K562 (cell line): ENCODE measurements around the gene MLC1. TPM values are rescaled to one million over a fixed set of nuclear protein-coding genes. Genes with fewer than 3 reads are reported as not detected.

Source experiments
- GABPB2 ChIP-seq: fragments of 250-450 bp; sonication (Bioruptor Pico); conservative IDR thresholded peaks from 2 replicates; pipeline ENCODE4 v1.5.1; 2021; ENCODE audit warnings: mild to moderate bottlenecking
- MIER1 ChIP-seq: fragments of 450-650 bp; IDR thresholded peaks from 2 replicates; pipeline ENCODE4 v1.6.1; 2016; ENCODE audit warnings: antibody characterized with exemption, mild to moderate bottlenecking, low read depth
- ZNF41 ChIP-seq: fragments of 250-450 bp; sonication (Bioruptor Pico); conservative IDR thresholded peaks from 2 replicates; pipeline ENCODE4 v1.4.0; 2020; ENCODE audit warnings: mild to moderate bottlenecking
- polyA plus RNA-seq, 8 experiments: library from polyadenylated mRNA; depleted of rRNA in 4 of 8; stranded (reverse) in 5 of 8; unstranded in 3 of 8; fragments of >200 nt; fragmentation: Nextera tagmentation in 2 of 8; fragmentation: Illumina TruSeq in 1 of 8; extraction: Ambion mirVana in 2 of 8; extraction: Trizol in 1 of 8; gene quantifications; 2 replicates each; pipeline versions ENCODE4 v1.2.1 to v1.2.3, GENCODE V29; 2011 to 2014; ENCODE audit warnings: inconsistent platforms in 1 of 8, missing spikeins in 1 of 8
- total RNA-seq, 7 experiments: library from RNA; depleted of rRNA in 6 of 7; stranded (reverse); fragments of >200 nt in 6 of 7; fragmentation: Illumina TruSeq in 2 of 7; extraction: Trizol in 2 of 7; gene quantifications; 2 replicates each; pipeline versions ENCODE4 v1.2.1 to v1.2.3, GENCODE V29; 2011 to 2021; ENCODE audit warnings: low replicate concordance in 1 of 7
- TF ChIP-seq, protein P1 (sequence below): fragments of 450-650 bp; IDR thresholded peaks from 2 replicates; pipeline ENCODE4 v1.6.1; 2016; ENCODE audit warnings: low read depth
- TF ChIP-seq, protein P2 (sequence below): fragments of 450-650 bp; IDR thresholded peaks from 2 replicates; pipeline ENCODE4 v1.6.1; 2016; ENCODE audit warnings: mild to moderate bottlenecking, moderate library complexity
- TF ChIP-seq, protein P3 (sequence below): sonication (generic); IDR thresholded peaks from 2 replicates; pipeline ENCODE4 v1.6.1; 2016

Gene MLC1
- total and polyA plus RNA-seq, 9 of the 15 experiments (the other 6 are each of a cell fraction or from before 2014, with no cell fraction given): 0.06 to 0.98 (median 0.39) TPM

DNA sequence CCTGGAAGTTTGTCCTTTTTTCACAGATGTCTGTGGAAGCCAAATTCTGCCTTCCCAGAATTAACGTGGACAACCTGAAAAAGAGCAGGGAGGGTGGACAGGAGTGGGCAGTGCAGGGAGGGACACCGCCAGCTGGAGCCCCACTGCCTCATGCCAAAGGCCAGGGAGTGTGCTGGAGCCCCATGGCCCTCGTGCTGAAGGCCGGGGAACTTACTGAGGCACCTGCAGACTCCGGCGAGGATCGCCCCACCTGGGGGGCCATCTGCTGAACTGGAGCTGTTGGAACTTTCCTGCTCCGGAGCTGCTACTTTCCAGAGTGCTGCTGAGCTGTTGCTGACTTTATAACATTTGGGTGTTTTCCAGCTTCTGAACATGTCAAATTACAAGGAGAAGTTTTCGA is 39.8 kb upstream of the MLC1 start (continued):
- TF ChIP-seq MIER1 (no peak), ZNF41 (CRISPR knock-in tag) (no peak), GABPB2 (CRISPR knock-in tag) (no peak)
- TF ChIP-seq, protein P1, sequence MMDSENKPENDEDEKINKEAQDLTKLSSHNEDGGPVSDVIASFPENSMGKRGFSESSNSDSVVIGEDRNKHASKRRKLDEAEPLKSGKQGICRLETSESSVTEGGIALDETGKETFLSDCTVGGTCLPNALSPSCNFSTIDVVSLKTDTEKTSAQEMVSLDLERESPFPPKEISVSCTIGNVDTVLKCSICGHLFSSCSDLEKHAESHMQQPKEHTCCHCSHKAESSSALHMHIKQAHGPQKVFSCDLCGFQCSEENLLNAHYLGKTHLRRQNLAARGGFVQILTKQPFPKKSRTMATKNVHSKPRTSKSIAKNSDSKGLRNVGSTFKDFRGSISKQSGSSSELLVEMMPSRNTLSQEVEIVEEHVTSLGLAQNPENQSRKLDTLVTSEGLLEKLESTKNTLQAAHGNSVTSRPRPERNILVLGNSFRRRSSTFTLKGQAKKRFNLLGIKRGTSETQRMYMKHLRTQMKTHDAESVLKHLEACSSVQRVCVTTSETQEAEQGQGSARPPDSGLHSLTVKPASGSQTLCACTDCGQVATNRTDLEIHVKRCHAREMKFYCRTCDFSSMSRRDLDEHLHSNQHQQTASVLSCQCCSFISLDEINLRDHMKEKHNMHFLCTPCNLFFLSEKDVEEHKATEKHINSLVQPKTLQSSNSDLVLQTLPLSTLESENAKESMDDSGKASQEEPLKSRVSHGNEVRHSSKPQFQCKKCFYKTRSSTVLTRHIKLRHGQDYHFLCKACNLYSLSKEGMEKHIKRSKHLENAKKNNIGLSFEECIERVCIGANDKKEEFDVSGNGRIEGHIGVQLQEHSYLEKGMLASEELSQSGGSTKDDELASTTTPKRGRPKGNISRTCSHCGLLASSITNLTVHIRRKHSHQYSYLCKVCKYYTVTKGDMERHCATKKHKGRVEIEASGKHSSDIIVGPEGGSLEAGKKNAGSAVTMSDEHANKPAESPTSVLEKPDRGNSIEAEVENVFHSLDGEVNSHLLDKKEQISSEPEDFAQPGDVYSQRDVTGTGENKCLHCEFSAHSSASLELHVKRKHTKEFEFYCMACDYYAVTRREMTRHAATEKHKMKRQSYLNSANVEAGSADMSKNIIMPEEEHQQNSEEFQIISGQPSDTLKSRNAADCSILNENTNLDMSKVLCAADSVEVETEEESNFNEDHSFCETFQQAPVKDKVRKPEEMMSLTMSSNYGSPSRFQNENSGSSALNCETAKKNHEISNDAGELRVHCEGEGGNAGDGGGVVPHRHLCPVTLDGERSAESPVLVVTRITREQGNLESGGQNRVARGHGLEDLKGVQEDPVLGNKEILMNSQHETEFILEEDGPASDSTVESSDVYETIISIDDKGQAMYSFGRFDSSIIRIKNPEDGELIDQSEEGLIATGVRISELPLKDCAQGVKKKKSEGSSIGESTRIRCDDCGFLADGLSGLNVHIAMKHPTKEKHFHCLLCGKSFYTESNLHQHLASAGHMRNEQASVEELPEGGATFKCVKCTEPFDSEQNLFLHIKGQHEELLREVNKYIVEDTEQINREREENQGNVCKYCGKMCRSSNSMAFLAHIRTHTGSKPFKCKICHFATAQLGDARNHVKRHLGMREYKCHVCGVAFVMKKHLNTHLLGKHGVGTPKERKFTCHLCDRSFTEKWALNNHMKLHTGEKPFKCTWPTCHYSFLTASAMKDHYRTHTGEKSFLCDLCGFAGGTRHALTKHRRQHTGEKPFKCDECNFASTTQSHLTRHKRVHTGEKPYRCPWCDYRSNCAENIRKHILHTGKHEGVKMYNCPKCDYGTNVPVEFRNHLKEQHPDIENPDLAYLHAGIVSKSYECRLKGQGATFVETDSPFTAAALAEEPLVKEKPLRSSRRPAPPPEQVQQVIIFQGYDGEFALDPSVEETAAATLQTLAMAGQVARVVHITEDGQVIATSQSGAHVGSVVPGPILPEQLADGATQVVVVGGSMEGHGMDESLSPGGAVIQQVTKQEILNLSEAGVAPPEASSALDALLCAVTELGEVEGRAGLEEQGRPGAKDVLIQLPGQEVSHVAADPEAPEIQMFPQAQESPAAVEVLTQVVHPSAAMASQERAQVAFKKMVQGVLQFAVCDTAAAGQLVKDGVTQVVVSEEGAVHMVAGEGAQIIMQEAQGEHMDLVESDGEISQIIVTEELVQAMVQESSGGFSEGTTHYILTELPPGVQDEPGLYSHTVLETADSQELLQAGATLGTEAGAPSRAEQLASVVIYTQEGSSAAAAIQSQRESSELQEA: no peak
- TF ChIP-seq, protein P2, sequence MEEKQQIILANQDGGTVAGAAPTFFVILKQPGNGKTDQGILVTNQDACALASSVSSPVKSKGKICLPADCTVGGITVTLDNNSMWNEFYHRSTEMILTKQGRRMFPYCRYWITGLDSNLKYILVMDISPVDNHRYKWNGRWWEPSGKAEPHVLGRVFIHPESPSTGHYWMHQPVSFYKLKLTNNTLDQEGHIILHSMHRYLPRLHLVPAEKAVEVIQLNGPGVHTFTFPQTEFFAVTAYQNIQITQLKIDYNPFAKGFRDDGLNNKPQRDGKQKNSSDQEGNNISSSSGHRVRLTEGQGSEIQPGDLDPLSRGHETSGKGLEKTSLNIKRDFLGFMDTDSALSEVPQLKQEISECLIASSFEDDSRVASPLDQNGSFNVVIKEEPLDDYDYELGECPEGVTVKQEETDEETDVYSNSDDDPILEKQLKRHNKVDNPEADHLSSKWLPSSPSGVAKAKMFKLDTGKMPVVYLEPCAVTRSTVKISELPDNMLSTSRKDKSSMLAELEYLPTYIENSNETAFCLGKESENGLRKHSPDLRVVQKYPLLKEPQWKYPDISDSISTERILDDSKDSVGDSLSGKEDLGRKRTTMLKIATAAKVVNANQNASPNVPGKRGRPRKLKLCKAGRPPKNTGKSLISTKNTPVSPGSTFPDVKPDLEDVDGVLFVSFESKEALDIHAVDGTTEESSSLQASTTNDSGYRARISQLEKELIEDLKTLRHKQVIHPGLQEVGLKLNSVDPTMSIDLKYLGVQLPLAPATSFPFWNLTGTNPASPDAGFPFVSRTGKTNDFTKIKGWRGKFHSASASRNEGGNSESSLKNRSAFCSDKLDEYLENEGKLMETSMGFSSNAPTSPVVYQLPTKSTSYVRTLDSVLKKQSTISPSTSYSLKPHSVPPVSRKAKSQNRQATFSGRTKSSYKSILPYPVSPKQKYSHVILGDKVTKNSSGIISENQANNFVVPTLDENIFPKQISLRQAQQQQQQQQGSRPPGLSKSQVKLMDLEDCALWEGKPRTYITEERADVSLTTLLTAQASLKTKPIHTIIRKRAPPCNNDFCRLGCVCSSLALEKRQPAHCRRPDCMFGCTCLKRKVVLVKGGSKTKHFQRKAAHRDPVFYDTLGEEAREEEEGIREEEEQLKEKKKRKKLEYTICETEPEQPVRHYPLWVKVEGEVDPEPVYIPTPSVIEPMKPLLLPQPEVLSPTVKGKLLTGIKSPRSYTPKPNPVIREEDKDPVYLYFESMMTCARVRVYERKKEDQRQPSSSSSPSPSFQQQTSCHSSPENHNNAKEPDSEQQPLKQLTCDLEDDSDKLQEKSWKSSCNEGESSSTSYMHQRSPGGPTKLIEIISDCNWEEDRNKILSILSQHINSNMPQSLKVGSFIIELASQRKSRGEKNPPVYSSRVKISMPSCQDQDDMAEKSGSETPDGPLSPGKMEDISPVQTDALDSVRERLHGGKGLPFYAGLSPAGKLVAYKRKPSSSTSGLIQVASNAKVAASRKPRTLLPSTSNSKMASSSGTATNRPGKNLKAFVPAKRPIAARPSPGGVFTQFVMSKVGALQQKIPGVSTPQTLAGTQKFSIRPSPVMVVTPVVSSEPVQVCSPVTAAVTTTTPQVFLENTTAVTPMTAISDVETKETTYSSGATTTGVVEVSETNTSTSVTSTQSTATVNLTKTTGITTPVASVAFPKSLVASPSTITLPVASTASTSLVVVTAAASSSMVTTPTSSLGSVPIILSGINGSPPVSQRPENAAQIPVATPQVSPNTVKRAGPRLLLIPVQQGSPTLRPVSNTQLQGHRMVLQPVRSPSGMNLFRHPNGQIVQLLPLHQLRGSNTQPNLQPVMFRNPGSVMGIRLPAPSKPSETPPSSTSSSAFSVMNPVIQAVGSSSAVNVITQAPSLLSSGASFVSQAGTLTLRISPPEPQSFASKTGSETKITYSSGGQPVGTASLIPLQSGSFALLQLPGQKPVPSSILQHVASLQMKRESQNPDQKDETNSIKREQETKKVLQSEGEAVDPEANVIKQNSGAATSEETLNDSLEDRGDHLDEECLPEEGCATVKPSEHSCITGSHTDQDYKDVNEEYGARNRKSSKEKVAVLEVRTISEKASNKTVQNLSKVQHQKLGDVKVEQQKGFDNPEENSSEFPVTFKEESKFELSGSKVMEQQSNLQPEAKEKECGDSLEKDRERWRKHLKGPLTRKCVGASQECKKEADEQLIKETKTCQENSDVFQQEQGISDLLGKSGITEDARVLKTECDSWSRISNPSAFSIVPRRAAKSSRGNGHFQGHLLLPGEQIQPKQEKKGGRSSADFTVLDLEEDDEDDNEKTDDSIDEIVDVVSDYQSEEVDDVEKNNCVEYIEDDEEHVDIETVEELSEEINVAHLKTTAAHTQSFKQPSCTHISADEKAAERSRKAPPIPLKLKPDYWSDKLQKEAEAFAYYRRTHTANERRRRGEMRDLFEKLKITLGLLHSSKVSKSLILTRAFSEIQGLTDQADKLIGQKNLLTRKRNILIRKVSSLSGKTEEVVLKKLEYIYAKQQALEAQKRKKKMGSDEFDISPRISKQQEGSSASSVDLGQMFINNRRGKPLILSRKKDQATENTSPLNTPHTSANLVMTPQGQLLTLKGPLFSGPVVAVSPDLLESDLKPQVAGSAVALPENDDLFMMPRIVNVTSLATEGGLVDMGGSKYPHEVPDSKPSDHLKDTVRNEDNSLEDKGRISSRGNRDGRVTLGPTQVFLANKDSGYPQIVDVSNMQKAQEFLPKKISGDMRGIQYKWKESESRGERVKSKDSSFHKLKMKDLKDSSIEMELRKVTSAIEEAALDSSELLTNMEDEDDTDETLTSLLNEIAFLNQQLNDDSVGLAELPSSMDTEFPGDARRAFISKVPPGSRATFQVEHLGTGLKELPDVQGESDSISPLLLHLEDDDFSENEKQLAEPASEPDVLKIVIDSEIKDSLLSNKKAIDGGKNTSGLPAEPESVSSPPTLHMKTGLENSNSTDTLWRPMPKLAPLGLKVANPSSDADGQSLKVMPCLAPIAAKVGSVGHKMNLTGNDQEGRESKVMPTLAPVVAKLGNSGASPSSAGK: no peak
- TF ChIP-seq, protein P3, sequence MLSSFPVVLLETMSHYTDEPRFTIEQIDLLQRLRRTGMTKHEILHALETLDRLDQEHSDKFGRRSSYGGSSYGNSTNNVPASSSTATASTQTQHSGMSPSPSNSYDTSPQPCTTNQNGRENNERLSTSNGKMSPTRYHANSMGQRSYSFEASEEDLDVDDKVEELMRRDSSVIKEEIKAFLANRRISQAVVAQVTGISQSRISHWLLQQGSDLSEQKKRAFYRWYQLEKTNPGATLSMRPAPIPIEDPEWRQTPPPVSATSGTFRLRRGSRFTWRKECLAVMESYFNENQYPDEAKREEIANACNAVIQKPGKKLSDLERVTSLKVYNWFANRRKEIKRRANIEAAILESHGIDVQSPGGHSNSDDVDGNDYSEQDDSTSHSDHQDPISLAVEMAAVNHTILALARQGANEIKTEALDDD: no peak
